Hepatocyte (in vitro differentiated cells): ENCODE measurements around the gene KDM4C.

Experiments used
- CTCF ChIP-seq: fragments of 200-600 bp; sonication (generic); IDR thresholded peaks from 2 replicates; pipeline ENCODE4 v1.5.1; 2016; ENCODE audit warnings: antibody characterized with exemption, mild to moderate bottlenecking; ENCODE audit not compliant: poor library complexity
- EZH2 ChIP-seq: fragments of 200-600 bp; sonication (generic); IDR thresholded peaks from 2 replicates; pipeline ENCODE4 v1.6.1; 2016; ENCODE audit warnings: antibody characterized with exemption, mild to moderate bottlenecking, borderline replicate concordance
- EZH2phosphoT487 ChIP-seq: fragments of 200-600 bp; sonication (generic); IDR thresholded peaks from one replicate; pipeline ENCODE4 v1.6.1; 2018; ENCODE audit warnings: antibody characterized with exemption, mild to moderate bottlenecking, low read depth, moderate library complexity; ENCODE audit not compliant: unreplicated experiment, severe bottlenecking

- TF ChIP-seq CTCF (no peak), EZH2 (no peak), EZH2phosphoT487 (no peak)
These were observed 357.8 kb downstream of the KDM4C start for GRCh38 chr9:7115606-7116005.
